ENCODE measurements around the gene AMPD3. TPM values are rescaled to one million over a fixed set of nuclear protein-coding genes. Genes with fewer than 3 reads are reported as not detected.

The AMPD3 gene
- total RNA-seq, 2 donors from 2014 or later, result 10.9 to 11.3 TPM

GRCh38 chr11:10480760-10481159, 25.7 kb downstream of the AMPD3 start:
- ATAC-seq, result no peak
- no peak for DNase-seq (ENCODE audit: low spot score)
- Mint-ChIP-seq H3K36me3 (no peaks in the 10 kb centered on the region), H3K27ac (no peak overlapping the region), H3K9me3 (no peaks in the 10 kb centered on the region), H3K27me3 (no peaks in the 10 kb centered on the region), H3K4me1 (ENCODE audit: low read depth in 2 of 2) (peaks cover 8 to 10% of the 10 kb centered on the region in 2 donors), H3K4me3 (no peak overlapping the region)

DNA sequence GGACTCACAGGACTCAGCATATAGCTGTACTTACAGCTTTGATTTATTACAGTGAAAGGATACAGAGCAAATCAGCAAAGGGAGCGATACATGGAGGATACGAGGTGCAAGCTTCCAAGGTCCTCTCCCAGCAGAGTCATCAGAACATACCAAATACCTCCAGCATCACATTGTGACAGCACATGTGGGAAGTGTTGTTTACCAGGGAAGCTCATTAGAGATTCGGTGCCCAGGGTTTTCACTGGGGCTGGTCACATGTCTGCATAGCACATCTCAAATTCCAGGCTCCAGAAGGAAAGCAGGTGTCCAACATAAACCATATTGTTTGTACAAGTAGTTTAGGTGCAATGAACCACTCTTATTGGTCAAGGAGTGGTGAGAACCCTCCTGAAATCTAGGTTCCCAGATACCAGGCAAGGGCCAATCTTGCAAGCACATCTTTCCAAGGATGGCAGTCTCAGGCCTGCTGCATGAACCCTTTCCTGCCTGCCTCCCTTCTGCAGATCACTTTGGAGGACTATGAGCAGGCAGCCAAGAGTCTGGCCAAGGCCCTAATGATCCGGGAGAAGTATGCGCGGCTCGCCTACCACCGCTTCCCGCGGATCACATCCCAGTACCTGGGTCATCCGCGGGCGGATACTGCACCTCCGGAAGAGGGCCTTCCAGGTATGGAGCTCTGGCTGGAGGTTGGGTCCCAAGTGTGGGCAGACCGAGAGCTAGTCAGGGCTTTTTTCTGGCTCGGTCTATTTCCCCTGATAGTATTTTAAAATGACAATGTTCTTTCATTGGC, 26.7 kb downstream of the AMPD3 start:
- no peak for ATAC-seq
- Mint-ChIP-seq H3K4me3 (no peak overlapping the region), H3K36me3 (no peaks in the 10 kb centered on the region), H3K27ac (no peak overlapping the region), H3K4me1 (ENCODE audit: low read depth in 2 of 2) (peaks cover 6% of the 10 kb centered on the region in 2 donors), H3K9me3 (no peaks in the 10 kb centered on the region), H3K27me3 (no peaks in the 10 kb centered on the region)
- no peak for DNase-seq (ENCODE audit: low spot score)

DNA sequence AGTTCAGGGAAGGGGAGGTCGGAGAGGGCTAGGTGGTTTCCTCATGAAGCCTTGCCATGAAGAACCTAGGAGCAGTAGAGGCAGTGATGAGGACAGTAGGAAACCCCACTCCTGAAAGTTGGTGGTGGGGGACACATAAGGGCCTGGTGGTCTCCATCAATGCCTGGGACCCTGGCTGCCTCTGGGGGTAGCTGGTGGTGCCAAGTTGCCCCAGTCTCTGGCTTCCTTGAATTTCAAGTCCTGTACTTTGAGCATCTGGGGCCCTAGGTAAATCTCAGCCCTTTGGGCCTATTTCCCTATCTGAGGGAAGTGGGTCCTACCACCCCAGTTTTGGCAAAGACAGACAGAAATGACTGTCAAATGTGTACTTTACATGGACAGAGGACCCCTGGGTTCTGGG, 28.1 kb downstream of the AMPD3 start:
- no peak overlapping the region for H3K27ac Mint-ChIP-seq
- ATAC-seq, result no peak
- peaks cover 0 to 3% of the 10 kb centered on the region in 2 donors for H3K27me3 Mint-ChIP-seq
- no peaks in the 10 kb centered on the region for H3K36me3 Mint-ChIP-seq
- no peak for DNase-seq (ENCODE audit: low spot score)
- H3K9me3 Mint-ChIP-seq, result no peaks in the 10 kb centered on the region
- peaks cover 7 to 9% of the 10 kb centered on the region in 2 donors for H3K4me1 Mint-ChIP-seq (ENCODE audit: low read depth in 2 of 2)
- no peak overlapping the region for H3K4me3 Mint-ChIP-seq

DNA sequence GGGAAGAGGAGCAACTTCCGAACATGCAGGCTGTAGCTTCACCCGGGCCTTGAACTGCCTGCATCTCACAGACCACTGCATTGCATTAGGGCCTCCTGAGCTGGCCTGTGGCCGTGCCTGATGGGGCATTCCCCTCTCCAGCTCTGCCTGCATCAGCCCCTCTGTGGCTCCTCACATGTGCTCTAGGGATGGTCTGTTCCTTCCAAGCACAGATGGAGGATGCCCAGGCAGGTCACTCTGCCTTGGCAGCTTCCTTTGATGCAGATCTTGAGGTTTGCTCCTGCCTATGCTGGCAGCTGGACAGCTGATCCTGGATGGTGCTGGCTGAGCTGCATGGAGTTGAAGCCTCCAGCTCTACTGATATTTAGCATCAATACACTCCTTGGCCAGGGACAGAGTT, 28.5 kb downstream of the AMPD3 start:
- H3K27ac Mint-ChIP-seq, result no peak overlapping the region
- H3K9me3 Mint-ChIP-seq, result no peaks in the 10 kb centered on the region
- no peak for ATAC-seq
- H3K36me3 Mint-ChIP-seq, result no peaks in the 10 kb centered on the region
- peaks cover 0 to 5% of the 10 kb centered on the region in 2 donors for H3K27me3 Mint-ChIP-seq
- H3K4me3 Mint-ChIP-seq, result no peak overlapping the region
- peaks cover 8 to 10% of the 10 kb centered on the region in 2 donors for H3K4me1 Mint-ChIP-seq (ENCODE audit: low read depth in 2 of 2)
- DNase-seq (ENCODE audit: low spot score), result no peak

GRCh38 chr11:10484461-10485180, 29.6 kb downstream of the AMPD3 start:
- Mint-ChIP-seq H3K4me1 (ENCODE audit: low read depth in 2 of 2) (peaks cover 8 to 11% of the 10 kb centered on the region in 2 donors), H3K27ac (no peak overlapping the region), H3K36me3 (no peaks in the 10 kb centered on the region), H3K27me3 (peaks cover 0 to 5% of the 10 kb centered on the region in 2 donors), H3K9me3 (no peaks in the 10 kb centered on the region), H3K4me3 (no peak overlapping the region)
- DNase-seq (ENCODE audit: low spot score) (no peak), ATAC-seq (no peak)

DNA sequence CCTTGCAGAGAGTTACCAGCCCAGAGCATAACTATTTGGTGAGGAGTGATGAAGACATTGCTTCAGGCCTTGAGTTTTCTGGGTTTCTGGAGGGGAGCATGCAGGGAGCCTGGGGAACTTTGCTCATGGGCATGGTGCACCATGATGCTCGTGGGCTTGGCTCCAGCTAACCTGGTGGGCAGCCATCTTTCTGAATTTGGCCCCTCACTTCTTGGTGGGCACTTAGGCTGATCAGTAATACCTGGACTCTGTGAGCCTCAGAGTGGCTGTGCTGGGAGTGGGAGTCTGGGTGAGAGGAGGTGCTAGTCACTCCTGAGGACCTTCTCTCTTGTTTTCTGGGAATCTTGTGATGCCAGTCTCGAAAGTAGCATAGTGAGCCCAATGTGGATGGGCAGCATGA, 30.6 kb downstream of the AMPD3 start:
- Mint-ChIP-seq H3K4me1 (ENCODE audit: low read depth in 2 of 2) (peaks cover 14 to 18% of the 10 kb centered on the region in 2 donors), H3K27ac (no peak overlapping the region), H3K4me3 (no peak overlapping the region), H3K9me3 (no peaks in the 10 kb centered on the region), H3K36me3 (no peaks in the 10 kb centered on the region), H3K27me3 (peaks cover 0 to 5% of the 10 kb centered on the region in 2 donors)
- ATAC-seq, result no peak
- DNase-seq (ENCODE audit: low spot score), result peak; percentile 26

- H3K27ac Mint-ChIP-seq, result no peak overlapping the region
- H3K36me3 Mint-ChIP-seq, result no peaks in the 10 kb centered on the region
- peaks cover 14 to 18% of the 10 kb centered on the region in 2 donors for H3K4me1 Mint-ChIP-seq (ENCODE audit: low read depth in 2 of 2)
- H3K27me3 Mint-ChIP-seq, result peaks cover 0 to 5% of the 10 kb centered on the region in 2 donors
- peak; percentile 31 for DNase-seq (ENCODE audit: low spot score)
- H3K9me3 Mint-ChIP-seq, result no peaks in the 10 kb centered on the region
- ATAC-seq, result no peak
- H3K4me3 Mint-ChIP-seq, result no peak overlapping the region
Measured at GRCh38 chr11:10486161-10486840, 31.2 kb downstream of the AMPD3 start.

DNA sequence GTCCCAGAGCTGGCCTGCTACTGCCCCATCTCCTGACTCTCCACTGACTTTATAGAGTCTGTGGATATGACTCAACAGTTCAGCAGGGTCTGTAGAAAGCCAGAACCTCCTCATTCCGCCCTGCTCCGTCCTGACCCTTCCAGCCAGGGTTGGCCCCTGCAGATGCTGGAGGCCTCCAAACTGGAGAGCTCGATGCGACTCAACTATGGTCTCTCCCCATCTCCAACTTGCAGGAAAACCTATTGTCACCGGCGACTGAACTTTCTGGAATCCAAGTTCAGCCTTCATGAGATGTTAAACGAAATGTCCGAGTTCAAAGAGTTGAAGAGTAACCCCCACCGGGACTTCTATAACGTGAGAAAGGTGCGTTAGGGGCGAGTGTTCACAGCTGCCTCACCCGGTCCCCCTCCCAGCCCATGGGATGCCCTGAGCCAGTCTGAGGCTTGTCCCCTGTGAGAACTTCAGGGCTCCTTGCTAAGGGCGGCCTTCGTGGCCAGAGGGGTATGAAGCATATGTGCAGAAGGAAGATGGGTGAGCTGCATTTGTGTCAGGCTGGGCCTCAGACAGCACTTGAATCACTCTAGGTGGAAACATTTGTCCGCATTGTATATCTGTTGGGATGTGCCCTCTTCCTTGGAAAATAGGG, 32.1 kb downstream of the AMPD3 start:
- Mint-ChIP-seq H3K4me1 (ENCODE audit: low read depth in 2 of 2) (peaks cover 14 to 18% of the 10 kb centered on the region in 2 donors), H3K4me3 (no peak overlapping the region), H3K27me3 (peaks cover 0 to 5% of the 10 kb centered on the region in 2 donors), H3K27ac (no peak overlapping the region), H3K9me3 (no peaks in the 10 kb centered on the region), H3K36me3 (no peaks in the 10 kb centered on the region)
- DNase-seq (ENCODE audit: low spot score) (peak; percentile 48), ATAC-seq (no peak)

- Mint-ChIP-seq H3K9me3 (no peaks in the 10 kb centered on the region), H3K36me3 (no peaks in the 10 kb centered on the region), H3K4me3 (no peak overlapping the region), H3K27me3 (peaks cover 0 to 5% of the 10 kb centered on the region in 2 donors), H3K27ac (peak overlapping the region; percentile 28 to 36), H3K4me1 (ENCODE audit: low read depth in 2 of 2) (peaks cover 14 to 18% of the 10 kb centered on the region in 2 donors)
- no peak for ATAC-seq
- DNase-seq (ENCODE audit: low spot score), result peak; percentile 26
Measured at GRCh38 chr11:10488121-10488933, 33.3 kb downstream of the AMPD3 start.

DNA sequence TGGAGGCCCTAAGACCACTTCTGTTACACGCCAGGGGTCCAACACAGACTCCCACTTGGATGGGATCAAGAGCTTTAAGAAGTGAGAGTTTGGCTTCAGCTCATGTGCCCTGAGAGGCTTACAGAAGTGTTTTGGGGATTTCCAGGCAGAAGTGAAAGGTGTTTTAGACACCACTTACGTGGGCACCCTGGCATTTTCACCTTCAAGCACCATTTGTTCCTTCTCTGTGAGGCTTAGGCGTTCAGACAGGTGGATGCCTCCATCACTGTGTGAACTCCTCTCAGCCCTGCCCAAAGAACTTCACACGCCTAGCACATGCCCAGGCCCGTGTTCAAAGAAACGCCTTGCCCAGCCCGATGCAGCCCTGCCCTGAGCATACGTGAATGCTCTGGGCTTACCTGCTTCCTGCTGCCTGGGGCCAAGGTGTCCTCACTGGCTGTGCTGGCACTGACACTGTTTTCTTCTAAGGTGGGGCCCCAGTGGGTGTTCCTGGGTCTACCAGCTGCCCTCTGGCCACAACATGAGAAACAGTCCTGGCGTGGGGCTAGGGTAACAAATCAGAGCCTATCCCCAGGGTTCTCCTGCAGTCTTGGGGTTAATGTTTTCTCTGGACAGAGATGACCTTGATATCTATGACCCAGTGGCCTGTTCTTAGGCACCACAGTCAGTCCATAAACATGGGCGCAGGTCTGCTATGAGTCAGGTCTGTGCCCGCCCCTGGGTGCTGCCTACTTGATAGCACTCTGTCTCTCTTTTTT, 34.0 kb downstream of the AMPD3 start:
- Mint-ChIP-seq H3K4me3 (no peak overlapping the region), H3K27me3 (peaks cover 0 to 5% of the 10 kb centered on the region in 2 donors), H3K27ac (no peak overlapping the region), H3K4me1 (ENCODE audit: low read depth in 2 of 2) (peaks cover 14 to 18% of the 10 kb centered on the region in 2 donors), H3K36me3 (no peaks in the 10 kb centered on the region), H3K9me3 (no peaks in the 10 kb centered on the region)
- no peak for ATAC-seq
- DNase-seq (ENCODE audit: low spot score), result peak; percentile 22

DNA sequence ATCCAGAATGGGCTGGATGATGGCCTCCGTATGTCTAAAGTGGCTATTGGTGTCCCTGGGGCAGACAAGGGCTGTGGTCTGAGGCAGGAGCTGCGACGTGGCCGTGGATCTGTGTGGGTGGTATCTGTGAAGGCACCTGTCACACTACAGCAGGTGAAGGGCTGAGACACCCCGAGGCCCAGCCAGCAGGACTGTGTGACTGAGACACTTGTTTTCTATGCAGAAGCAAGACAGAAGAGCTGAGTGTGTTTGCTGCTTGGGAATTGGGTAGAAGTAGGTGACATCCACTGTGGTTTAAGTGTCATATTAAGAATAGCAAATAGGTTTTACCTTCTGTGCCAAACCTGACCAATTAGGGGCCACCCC, 35.0 kb downstream of the AMPD3 start:
- DNase-seq (ENCODE audit: low spot score) (no peak), ATAC-seq (no peak)
- Mint-ChIP-seq H3K27me3 (peaks cover 0 to 5% of the 10 kb centered on the region in 2 donors), H3K4me3 (no peak overlapping the region), H3K9me3 (no peaks in the 10 kb centered on the region), H3K4me1 (ENCODE audit: low read depth in 2 of 2) (peaks cover 14 to 18% of the 10 kb centered on the region in 2 donors), H3K27ac (no peak overlapping the region), H3K36me3 (no peaks in the 10 kb centered on the region)

DNA sequence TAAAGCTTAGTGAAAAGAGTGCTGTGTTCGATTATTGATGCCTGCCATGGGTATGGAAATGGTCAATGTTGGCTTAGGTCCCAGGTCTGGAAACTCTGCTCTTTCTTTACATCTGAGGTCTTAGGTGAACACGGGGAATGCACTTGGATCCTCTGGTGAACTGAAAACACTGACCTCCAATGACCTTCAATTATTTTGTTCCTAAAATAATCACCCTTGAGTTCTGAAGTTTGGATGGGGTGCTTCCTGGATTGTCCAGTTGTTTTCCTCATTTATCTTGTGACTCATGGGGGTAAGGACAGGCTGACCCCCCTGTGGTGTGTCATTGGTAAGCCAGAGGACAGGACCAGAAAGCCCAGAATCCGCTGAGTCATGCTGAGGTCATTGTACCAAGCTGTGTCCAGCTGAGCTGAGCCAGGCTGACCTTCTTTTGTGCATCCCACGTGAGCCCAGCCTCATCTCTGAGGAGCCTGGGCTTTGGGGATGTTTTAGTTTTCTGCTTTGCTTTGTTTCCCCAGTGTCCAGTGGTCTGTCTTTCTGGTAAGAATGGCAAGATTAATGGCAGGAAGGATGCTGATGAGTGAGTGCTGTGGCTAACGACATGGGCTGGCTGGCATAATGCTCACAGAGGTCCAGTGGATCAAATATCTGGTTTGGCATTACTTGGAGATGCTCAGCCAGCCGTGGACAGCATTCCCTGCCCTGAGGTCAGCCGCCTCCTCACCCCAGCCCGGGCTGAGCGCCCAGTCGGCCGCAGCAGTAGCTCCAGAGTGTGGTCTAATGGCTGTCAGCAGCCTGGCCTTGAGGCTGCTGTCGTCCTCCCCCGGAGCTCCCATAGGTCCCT, 35.6 kb downstream of the AMPD3 start:
- Mint-ChIP-seq H3K27me3 (peaks cover 0 to 5% of the 10 kb centered on the region in 2 donors), H3K4me3 (no peak overlapping the region), H3K9me3 (no peaks in the 10 kb centered on the region), H3K27ac (no peak overlapping the region), H3K4me1 (ENCODE audit: low read depth in 2 of 2) (peaks cover 14 to 18% of the 10 kb centered on the region in 2 donors), H3K36me3 (no peaks in the 10 kb centered on the region)
- ATAC-seq (no peak), DNase-seq (ENCODE audit: low spot score) (no peak)
